NCI-H2029 (cell line): ENCODE results near the gene GJA9.

Source experiments
- DNase-seq: peaks from one replicate; lab custom pipeline; 2025; lab: John Stamatoyannopoulos, UW

Gene GJA9

DNA sequence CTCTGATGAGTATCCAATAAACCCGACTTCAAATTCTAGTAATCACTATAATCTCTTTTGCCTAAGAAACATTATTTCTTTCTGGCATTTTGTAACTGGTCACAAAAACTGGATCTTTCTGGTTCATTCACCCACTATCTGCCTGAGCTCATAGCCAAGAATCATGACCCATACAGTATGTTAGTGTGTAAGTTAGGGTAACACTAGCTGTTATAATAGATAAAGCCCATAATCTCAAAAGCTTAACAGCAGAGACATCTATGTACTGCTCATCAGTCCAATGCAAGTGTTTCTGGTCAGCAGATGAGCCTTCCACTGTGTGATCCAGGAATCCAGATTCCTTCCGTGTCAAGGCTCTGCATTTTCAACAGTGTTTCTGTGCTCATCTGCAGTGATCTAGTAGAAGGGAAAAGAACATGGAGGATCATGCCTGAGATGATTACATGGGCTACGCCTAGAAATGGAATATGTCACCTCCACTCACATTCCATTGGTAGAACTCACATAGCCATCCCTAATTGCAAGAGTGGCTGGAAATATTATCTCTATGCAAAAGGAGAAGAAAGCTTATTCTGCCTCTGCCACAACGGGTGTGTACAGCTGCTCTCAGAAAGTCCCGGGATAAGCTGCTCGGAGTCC is 49.5 kb downstream of the GJA9 start:
- no peak for DNase-seq

DNA sequence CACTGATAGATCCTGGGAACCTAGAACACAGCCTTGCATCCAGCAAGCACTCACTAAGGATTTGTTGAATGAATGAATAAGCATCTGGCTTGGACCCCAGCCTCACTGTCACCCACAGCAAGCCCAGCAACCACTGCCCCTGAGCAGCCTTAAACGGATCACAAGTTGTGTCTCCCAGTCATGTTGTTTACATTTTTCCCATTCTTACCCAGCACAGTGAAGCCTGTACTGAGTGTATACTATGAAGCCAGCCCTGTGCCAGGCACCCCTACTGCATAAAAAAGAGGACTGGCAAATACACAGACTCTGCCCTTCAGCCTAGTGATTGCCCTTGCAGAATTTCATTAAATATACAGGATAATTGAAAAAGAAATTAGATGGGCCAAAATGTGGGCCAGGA is 52.0 kb downstream of the GJA9 start:
- no peak for DNase-seq

DNA sequence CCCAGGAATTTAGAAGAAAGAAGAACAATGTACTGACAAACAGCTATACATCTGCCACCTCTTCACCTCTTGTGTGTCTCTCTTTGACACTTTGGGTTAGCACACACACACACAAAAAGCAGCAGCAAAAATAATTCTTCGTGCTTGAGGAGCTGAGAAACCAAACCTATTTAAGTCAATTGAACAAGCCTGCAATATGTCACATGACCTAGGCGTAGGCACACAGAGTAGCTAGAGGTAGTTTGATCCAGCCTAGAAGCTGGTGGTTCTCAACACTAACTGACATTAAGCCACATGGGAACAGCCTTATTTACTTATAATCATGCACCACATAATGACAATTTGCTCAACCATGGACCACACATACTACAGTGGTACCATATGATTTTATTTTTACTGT is 54.1 kb downstream of the GJA9 start:
- no peak for DNase-seq

DNA sequence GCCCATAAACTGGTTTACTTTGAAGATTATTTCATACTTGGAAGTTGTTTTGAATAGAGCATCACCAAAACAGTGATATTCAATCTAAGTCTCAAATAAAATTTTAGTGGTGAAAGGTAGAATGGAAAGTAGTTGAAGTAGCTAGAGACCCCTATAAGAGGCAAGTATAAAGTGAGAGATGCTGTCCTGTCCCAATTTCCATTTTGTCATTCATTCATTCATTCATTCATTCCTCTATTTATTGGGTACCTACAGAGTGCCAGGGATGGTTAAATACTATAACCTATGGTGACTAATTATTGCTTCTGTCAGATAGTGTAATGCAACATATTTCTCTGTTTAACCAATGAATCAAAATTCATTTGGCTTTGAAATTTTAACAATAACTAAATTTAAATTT is 54.5 kb downstream of the GJA9 start:
- DNase-seq: no peak

DNA sequence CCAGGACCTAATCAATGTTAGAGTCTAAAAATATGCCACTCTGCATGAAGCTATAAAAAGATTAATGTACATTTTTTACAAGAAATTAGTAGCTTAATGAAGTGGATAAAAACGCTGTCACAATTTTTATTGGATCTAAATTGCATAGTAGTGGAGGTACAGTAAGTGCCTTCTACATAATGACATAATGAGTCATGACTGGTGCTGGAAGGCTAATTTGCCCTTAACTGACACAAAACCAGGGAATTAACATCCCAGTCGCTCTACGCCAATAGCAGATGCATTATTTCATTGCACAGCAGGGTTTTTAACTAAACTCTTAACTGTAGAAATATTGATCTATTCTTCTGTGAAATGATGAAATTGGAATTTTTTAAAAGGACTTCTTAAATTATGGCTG is 55.1 kb downstream of the GJA9 start:
- no peak for DNase-seq
